GM21390 (cell line): ENCODE data around the gene CLEC4M.
"Not testable (repeated sequence)": the region's sequence is repeated elsewhere in the genome, so short reads cannot be mapped to it uniquely, and the experiment has no call there.

ENCODE experiments used
- ATAC-seq: cut with Tn5 transposase; IDR thresholded peaks from one replicate; pipeline ENCODE4 v1.9.1; 2021; ENCODE audit not compliant: unreplicated experiment

The CLEC4M gene

DNA sequence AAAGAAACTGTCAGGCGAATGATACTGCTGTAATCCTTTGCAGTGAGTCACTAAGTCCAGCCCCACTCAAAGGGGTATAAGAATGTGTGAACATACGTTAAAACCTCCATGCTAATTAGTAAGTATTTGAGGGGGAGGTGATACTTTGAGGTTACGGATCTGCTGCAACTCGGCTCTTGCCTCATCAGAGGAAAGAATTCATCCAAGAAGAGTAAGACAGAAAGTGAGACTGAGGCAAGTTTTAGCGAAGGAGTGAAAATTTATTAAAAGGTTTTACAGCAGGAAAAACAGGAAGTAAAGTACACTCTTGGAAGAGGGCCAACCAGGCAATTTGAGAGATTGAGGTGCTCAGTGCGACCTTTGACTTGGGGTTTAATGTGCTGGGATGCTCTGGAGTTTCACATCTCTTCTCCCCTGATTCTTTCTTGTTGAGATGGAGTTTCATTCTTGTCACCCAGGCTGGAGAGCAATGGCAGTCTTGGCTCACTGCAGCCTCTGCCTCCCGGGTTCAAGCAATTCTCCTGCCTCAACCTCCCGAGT is 9.8 kb downstream of the CLEC4M start:
- ATAC-seq, result no peak

DNA sequence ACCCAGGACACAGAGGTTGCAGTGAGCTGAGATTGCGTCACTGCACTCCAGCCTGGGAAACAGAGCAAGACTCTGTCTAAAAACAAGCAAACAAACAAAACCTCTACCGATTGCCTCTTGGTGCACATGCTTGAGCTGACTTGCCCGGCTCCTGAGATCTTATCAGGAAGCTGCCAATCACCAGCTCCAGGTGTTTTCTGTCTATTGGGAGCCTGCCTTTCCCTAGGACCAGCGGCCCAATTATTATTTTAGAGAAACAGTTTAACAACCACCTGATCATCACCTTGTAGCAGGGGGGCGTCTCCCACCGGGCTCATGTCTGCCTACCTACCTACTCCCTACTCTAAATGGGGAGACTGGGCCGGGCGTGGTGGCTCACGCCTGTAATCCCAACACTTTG is 10.8 kb downstream of the CLEC4M start:
- no peak for ATAC-seq

DNA sequence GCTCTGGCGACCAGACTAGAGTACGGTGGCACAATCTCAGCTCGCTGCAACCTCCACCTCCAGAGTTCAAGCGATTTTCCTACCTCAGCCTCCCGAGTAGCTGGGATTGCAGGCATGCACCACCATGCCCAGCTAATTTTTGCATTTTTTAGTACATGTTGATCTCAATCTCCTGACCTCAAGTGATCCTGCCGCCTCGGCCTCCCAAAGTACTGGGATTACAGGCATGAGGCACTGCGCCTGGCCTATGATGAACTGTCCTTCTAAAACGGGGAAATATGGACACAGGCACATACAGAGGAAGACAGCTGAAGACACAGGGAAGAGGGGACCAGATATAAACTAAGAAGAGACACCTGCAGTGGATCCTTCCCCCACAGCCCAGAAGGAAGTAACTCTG is 12.7 kb downstream of the CLEC4M start:
- no peak for ATAC-seq

DNA sequence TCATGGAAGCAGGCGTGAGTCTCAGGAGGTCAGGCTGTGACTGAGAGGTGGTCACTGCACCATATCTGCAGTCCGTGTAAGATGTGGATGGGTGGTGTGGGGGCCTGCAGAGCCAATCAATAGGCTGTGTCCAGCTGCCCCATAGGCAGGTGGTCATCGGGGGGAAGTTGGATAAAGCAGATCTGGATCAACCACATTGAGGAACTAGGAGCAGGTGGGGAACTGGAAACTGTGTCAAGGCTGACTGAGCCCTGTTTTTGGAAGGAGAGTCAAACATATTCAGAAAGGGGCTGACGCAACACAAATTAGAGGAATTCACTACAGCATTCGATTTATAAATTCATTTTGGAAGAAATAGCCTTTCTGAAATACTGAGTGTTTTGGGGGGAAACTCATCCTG is 15.0 kb downstream of the CLEC4M start:
- ATAC-seq, result no peak

DNA sequence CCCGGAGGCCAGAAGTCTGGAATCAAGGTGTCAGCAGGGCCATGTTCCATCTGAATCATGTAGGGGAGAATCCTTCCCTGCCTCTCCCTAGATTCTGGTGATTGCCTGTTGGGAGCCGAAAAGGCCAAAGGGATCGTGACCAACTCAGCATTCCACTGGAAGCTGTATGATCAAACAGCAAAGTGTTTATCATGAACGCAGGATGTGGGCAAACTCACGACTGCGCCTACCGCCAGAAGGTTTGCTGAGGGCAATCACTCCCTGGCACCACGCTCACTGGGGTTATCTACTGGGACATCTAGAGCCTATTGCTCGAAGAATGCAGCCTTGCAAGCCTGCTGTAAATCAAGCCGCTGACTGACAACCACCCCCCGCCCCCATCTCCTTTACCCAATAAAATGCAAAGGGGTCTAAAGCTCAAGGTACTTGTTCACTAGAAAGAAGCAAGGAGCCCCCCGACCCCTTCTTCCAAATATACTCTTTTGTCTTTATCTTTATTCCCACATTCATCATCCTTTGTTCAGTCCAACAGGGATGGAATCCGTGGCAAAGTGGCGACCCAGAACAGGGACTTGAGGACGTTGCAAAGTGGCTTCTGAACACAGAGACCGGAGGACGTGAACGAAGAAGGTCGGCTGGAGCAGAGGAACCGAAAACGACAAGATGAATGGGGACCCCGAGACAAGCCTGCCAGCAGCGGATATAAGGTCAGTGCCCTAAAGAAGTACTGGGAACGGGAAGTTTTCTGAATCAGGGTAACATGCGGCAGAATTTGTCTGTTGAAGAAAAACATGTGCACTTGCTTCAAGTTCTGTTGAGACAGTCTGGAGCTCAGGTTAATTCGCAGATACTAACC is 16.8 kb downstream of the CLEC4M start:
- ATAC-seq, result no peak

DNA sequence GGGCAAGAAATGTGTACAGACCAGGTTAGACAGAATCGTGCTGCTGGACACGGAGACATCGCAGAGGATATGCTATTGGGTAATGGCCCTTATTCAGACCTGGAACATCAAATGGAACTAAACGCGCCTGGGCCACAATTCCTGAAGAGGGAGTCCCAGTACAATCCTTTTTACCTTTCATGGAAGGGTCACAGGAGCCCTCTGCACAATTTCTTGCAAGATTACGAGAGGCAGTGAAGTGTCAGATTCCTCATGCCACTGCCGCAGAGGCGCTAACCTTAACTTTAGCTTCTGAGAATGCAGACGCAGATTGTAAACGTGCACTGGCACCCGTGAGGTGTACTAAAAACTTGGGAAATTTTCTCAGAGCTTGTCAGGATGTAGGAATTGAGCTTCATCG is 18.1 kb downstream of the CLEC4M start:
- ATAC-seq, result no peak

DNA sequence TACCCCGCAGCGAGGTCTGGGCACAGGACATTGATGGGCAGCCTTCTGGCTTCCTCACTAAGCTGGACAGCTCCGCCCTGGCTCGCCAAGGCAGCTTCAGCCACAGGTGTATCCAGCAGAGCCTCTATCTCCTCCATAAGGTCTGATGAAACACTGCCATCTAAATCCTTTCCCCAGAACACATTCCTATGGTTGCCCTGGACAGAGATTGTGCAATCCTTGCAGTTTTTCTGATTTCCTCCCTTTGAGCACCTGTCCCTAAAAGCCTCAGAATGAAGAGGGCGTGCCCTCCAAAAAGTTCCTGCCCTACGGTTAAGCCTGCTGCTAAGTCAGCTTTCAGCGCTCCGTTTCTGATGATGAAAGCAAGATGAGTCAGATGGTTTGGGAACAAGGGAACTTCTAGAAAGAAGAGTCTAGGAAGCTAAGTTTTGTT is 21.0 kb downstream of the CLEC4M start:
- ATAC-seq, result no peak

DNA sequence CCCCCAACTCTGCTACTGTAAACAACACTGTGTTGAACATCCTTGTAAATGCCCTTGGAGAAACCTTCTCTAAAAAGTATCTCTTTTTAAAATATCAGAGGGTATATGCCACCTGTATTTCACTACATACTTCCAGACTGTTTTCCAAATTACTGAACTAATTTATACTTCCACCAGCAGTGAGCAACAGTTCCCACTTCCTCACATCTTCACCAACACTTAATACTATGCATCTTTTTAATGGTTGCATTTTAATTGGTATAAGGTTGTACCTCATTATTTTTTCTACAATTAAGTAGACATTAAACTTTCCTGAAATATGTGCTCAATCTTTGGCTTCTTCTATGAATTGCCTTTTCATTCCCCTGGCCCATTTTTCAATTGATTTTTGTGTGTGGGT is 21.8 kb downstream of the CLEC4M start:
- ATAC-seq, result no peak

DNA sequence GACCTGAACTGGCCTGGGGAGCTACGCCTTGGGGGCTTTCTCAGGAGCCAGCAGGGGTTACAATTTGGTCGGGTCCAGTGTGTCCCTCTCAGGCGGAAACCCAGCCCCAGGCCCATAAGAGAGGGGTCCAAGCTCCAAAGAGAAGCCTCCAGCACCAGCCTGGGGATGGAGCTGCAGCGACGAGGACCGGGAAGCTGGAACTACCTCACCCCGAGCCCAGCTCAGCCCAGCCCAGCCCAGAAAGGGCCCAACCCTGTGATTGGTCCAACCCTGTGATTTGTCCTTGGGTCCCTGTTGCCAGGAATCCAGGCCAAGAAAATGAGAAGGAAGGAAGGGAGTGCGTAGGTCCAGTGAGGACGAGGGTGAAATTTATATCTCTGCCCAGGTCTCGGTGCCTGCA is 24.1 kb downstream of the CLEC4M start:
- ATAC-seq, result no peak

DNA sequence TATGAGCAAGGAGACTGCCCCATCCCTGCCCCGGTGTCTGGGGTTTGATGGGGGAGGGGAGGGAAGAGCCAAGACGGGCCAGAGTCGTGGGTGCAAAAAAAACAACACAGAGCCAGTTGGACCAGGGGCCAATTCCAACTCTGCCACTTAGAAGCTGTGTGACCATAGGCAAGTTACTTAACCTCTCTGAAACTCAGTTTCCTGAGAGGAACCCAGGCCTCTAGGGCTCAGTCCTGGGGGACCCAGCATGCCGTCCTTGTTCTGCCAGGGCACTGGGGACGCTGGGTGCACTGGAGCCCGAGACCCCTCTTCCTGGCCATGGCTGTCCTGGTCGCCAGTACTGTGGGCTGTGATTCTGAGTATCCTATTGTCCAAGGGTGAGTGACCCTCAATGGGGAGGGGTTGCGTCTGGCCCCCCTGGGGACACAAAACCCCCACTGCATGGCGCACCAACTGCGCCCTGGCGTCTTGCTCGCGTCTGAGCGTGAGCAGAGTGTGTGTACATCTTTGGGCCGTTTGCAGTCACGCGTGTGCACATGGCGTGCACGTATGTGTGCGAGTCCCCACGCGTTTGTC is 24.6 kb downstream of the CLEC4M start:
- no peak for ATAC-seq

DNA sequence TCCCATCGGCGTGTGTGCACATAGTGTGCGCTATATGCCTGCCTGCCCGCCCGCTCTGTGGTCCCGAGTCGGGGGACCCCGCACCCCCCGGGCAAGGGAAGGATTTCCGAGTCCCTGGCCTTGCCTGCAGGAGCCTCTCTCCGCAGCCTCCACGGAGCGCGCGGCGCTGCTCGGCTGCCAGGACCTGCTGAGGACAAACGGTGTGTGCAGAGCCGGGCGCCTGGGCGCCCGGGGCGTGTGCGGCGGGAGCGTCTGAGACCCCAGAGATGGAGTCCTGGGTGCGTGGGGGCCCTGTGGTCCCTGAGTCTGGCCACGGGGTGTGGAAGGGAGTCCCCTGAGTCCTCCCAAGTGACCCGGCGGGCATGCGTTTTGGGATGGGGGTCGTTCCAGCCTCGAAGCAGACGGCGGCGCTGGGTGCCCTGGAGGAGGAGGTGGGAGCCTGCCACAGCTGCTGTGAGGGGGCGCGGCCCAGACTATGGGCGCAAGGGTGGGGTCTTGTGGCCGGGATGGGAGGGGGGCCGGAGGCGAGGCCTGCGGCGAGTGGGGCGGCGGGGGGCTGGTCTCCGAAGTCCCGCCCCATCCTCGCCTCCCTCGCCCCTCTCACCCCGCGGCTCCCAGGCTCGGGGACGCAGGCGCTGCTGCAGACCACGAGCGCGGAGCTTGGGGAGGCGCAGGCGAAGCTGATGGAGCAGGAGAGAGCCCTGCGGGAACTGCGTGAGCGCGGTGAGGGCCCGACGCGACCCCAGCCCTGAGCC is 25.3 kb downstream of the CLEC4M start:
- no peak for ATAC-seq

DNA sequence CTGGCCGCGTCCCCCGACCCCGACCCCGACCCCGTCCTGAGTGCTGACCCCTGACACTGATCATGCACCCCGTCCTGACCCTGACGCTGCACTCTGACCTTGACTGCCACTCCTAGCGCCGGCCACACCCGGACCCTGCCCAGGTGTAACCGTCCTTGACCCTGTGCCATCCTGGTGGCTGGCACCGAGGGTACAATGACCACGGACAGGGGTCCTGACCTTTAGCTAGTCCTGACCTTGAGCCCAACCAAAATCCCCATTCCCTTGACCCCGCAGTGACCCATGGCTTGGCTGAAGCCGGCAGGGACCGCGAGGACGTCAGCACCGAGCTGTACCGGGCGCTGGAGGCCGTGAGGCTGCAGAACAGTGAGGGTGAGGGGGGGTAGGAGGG is 25.9 kb downstream of the CLEC4M start:
- no peak for ATAC-seq

DNA sequence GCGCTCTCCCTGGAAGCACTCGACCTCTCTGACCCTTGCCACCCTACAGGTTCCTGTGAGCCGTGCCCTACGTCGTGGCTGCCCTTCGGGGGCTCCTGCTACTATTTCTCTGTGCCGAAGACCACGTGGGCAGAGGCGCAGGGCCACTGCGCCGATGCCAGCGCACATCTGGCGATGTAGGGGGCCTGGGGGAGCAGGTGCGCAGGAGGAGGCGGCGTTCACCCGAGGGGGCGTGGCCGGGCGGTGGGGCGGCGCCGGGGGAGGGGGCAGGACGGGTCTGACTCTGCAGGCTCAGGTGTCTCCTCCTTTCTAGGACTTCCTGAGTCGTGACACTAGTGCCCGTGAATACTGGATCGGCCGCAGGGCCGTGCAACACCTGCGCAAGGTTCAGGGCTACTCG is 26.4 kb downstream of the CLEC4M start:
- ATAC-seq, result no peak

DNA sequence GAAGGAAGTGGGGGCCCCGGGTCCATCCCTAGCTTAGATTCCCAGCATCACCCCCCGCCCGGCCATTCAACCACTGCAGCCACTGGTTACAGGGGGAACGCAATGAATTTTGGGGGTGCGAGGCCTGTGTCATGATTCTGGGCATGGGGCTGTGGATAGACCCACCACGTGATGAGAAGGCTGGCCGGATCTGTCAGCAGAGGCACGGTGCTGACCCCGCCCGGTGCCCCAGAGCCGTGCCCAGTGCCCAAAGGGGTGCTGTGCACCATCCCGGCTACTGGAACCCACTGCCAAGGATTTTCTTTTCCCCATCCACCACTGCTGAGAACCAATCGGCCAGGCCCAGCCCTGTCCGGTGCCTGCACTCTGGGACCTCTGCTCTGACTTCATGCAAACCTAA is 27.4 kb downstream of the CLEC4M start:
- no peak for ATAC-seq

DNA sequence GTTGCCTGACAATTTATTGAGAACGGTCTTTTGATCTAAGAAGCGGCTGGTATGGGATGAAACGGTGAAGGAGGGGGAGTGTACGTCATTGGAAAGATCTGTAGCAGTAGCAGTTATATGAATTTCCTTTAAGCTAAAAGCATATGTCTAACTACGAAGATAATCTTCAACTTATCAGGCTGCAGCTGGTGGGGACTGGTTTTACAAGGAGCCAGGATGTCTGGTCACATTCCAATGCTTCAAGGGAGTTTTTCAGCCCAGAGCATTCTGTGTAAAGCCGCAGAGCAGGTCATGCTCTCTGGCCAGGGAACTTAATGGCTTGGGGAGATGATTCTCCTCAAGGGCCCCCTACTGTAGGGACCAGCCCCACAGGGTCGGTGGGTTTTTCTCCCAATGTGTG is 29.2 kb downstream of the CLEC4M start:
- no peak for ATAC-seq

DNA sequence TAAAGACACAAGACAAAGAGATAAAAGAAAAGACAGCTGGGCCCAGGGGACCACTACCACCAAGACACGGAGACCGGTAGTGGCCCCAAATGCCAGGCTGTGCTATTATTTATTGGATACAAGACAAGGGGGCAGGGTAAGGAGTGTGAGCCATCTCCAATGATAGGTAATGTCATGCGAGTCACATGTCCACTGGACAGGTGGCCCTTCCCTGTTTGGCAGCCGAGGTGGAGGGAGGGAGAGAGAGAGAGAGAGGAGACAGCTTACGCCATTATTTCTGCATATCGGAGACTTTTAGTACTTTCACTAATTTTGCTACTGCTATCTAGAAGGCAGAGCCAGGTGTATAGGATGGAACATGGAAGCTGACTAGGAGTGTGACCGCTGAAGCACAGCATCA is 29.7 kb downstream of the CLEC4M start:
- ATAC-seq, result not testable (repeated sequence)

DNA sequence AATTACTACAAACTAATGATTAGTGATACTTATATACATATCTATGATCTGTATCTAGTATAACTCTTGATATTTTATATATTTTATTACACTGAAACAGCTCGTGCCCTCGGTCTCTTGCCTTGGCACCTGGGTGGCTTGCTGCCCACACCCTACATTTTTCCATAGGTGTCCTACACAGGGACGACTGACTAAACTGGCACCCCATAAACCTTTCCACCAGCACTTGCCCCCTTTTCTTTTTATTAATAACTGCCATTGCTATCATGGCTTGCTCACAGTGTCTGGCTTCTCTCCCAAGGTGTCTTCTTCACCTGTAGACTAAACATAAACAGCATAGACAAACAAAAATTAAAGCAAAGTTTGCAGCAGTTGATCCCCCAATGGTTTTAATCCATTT is 30.4 kb downstream of the CLEC4M start:
- no peak for ATAC-seq

DNA sequence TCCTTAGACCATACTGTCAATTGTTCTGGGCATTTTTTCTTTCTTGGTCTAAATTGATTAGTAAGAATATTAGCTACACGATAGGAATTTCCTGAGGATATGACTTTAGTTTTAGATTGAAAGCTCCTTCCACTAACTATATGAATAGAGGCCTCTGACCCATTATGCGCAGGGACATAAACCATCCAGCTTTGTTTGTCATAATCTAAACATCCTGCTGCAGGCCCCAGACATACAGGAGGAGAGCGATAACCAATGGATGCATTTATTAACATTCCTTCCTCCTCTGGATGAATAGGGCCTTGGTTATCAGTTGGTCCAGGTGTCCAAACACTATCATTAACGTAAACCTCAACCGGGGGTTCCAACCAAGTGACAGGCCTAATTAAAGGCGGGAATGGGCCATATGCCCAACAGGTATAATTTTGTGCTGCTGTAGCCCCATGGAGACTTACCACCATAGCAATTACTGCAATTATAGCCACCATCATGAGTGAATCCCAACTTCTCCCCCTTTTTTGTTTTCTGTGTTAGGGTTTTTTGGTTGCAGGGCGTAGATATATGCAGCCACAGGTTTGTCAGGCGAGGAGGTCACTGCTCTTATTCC is 32.6 kb downstream of the CLEC4M start:
- no peak for ATAC-seq

DNA sequence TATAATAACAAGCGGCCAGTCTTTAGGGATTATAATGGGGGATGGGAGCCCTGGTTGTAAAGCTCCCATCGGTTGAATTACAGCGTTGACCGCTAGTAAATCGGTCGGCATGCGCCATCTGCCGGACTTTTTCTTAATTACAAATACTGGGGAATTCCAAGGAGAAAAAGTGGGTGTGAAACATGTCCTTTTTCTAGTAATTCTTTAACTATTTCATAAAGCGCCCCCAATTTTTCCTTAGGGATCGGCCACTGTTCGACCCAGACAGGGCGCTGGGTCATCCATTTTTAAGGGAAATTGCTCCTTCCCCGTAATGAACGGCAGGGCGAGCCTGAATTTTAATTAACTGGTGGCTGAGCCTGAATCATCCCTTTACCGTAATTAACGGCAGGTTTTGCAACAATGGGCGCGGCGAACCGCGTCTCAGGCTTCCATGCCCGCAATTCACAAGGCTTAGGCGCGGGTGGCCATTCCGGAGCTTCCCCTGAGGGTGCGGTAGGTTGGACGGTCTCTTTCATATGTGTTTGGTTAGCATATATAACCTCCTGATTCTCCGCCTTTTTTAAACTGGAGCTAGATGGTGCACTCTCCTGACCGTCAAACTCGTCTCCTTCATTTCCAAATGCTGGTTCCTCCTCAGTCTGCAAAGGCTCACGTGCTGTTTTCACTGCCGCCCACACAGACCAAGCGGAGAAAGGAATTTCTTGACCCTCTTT is 36.8 kb downstream of the CLEC4M start:
- ATAC-seq, result no peak

DNA sequence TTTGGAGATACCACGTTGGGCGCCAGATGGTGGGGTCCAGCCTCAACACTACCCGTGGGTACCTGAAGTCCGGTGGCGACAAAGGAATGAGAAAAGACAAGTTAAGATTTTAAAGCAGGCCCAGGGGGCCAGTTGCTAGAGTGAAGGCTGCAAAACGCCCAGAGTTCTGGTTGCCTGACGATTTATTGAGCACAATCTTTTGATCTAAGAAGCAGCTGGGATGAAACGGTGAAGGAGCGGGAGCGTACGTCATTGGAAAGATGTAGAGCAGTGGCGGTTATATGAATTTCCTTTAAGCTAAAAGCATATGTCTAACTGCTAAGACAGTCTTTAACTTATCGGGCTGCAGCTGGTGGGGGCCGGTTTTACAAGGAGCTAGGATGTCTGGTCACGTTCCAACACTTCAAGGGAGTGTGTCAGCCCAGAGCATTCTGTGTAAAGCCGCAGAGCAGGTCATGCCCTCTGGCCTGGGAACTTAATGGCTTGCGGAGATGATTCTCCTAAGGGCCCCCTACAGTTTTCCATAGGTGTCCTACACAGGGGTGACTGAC is 38.1 kb downstream of the CLEC4M start:
- no peak for ATAC-seq
